ENCODE results near the gene PTPRJ. TPM values are rescaled to one million over a fixed set of nuclear protein-coding genes. Genes with fewer than 3 reads are reported as not detected.

PTPRJ gene
- total and polyA plus RNA-seq, 2 donors (not counting 3 experiments of a cell fraction or from before 2014, with no cell fraction given), result 3.1 to 7.7 TPM

- DNase-seq (ENCODE audit: low read depth, low spot score), result peak; percentile 50
- FAIRE-seq, result no peak
Observed at GRCh38 chr11:48123254-48123875, 143.0 kb downstream of the PTPRJ start.

More at GRCh38 chr11:48123254-48123875, 143.0 kb downstream of the PTPRJ start:
- peak overlapping the region; percentile 42 for H2AFZ ChIP-seq (ENCODE audit: low read depth, low read length)
- no peaks in the 10 kb centered on the region for H4K20me1 ChIP-seq (replicated peaks; ENCODE audit: control insufficient read depth, extremely low read depth, insufficient read depth, low read length)
- peak overlapping the region; percentile 39 for H3K4me2 ChIP-seq (ENCODE audit: insufficient read depth, low read length)
- no peak overlapping the region for H3K4me3 ChIP-seq (replicated peaks in 1 of 3; ENCODE audit: insufficient read depth in 1 of 3, low read depth in 1 of 3, low read length in 3 of 3)
- H3K27ac ChIP-seq (ENCODE audit: insufficient read depth, low read depth, low read length), result peak overlapping the region; percentile 15
- H3K36me3 ChIP-seq (ENCODE audit: control insufficient read depth in 2 of 2, extremely low read depth in 1 of 2, insufficient read depth in 2 of 2, low read length in 2 of 2), result peaks cover 0 to 3% of the 10 kb centered on the region in 2 experiments
- TF ChIP-seq JUN (IDR thresholded peaks at IDR 0.05; ENCODE audit: borderline replicate concordance, insufficient read depth, insufficient read length, low read depth) (peak; percentile 56), MAX (IDR thresholded peaks at IDR 0.05; ENCODE audit: insufficient read depth, insufficient read length) (no peak), EZH2 (IDR thresholded peaks at IDR 0.05; ENCODE audit: borderline replicate concordance, low read depth, low read length, severe bottlenecking) (no peak), MYC (IDR thresholded peaks at IDR 0.05; ENCODE audit: low read depth, low read length) (no peak), GATA2 (IDR thresholded peaks at IDR 0.05; ENCODE audit: insufficient read depth, insufficient read length, low read depth, low read length) (no peak), POLR2A (IDR thresholded peaks at IDR 0.05; ENCODE audit: low read depth, low read length) (no peak), FOS (IDR thresholded peaks at IDR 0.05; ENCODE audit: borderline replicate concordance, insufficient read depth, low read length) (peak; percentile 37), POLR2AphosphoS5 (IDR thresholded peaks at IDR 0.05; ENCODE audit: insufficient read depth, low read depth, low read length) (no peak)
- TF ChIP-seq, protein P1, sequence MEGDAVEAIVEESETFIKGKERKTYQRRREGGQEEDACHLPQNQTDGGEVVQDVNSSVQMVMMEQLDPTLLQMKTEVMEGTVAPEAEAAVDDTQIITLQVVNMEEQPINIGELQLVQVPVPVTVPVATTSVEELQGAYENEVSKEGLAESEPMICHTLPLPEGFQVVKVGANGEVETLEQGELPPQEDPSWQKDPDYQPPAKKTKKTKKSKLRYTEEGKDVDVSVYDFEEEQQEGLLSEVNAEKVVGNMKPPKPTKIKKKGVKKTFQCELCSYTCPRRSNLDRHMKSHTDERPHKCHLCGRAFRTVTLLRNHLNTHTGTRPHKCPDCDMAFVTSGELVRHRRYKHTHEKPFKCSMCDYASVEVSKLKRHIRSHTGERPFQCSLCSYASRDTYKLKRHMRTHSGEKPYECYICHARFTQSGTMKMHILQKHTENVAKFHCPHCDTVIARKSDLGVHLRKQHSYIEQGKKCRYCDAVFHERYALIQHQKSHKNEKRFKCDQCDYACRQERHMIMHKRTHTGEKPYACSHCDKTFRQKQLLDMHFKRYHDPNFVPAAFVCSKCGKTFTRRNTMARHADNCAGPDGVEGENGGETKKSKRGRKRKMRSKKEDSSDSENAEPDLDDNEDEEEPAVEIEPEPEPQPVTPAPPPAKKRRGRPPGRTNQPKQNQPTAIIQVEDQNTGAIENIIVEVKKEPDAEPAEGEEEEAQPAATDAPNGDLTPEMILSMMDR (IDR thresholded peaks at IDR 0.05; ENCODE audit: extremely low read depth in 1 of 2, insufficient read depth in 1 of 2, low read depth in 1 of 2, low read length in 2 of 2), result no peak
- H3K9me3 ChIP-seq (replicated peaks; ENCODE audit: control insufficient read depth, insufficient read depth, low read length), result no peaks in the 10 kb centered on the region
- no peaks in the 10 kb centered on the region for H3K9me1 ChIP-seq (replicated peaks; ENCODE audit: control insufficient read depth, extremely low read depth, insufficient read depth, low read length)
- dilution Hi-C loops (cut with MboI; ENCODE audit: extremely low pct_ligation_motif_present, low sequenced_read_pairs), result no loop called here
- no peaks in the 10 kb centered on the region for H3K27me3 ChIP-seq (ENCODE audit: control insufficient read depth in 2 of 2, insufficient read depth in 2 of 2, low read length in 2 of 2)
- H3K4me1 ChIP-seq (ENCODE audit: control insufficient read depth, extremely low read depth, insufficient read depth, low read length), result peaks cover 11% of the 10 kb centered on the region
- no peaks in the 10 kb centered on the region for H3K79me2 ChIP-seq (ENCODE audit: control insufficient read depth, insufficient read depth, low read length)
- CTCF ChIA-PET, result interaction anchor here (1.5 kb wide), 1 partner anchor 7 kb away, joined by 3 read pairs; no protein-coding TSS in a partner anchor
- no peak overlapping the region for H3K9ac ChIP-seq (replicated peaks; ENCODE audit: extremely low read depth, insufficient read depth, low read length)
- BruUV-seq (replicated peaks), result no TSS peak
- POLR2A ChIA-PET, result no interaction called here
- intact Hi-C loops (cut with micrococcal nuclease), result no loop called here

Measured in endothelial cell of umbilical vein (primary cell).